ENCODE measurements around the gene NFU1.

NFU1 gene

GRCh38 chr2:69436938-69437750, at the start of gene NFU1:
Gene NFU1, minus strand, starts transcription at chr2:69437435. Its CDS starts 13 bp downstream, at chr2:69437422.
- DNase-seq: peak; percentile 79 to 81

DNA sequence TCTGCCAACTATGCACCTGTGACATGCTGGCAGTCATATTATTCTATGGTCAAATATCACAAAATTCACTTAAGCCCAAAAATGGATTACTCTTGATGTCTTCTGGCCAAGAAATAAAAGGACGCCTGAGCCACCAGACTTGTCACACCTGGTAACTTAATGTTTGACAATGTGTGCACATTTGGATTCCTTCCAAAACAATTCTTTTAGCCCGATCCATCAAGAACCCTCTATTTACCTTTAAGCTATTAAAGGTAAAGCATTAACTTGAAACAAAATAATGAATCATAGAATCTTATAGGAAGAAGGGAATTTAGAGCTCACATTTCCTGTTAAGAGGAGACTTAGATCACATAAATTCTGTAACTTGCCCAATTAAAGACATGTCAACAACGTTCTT, 46.5 kb upstream of the NFU1 start:
- DNase-seq: no peak

DNA sequence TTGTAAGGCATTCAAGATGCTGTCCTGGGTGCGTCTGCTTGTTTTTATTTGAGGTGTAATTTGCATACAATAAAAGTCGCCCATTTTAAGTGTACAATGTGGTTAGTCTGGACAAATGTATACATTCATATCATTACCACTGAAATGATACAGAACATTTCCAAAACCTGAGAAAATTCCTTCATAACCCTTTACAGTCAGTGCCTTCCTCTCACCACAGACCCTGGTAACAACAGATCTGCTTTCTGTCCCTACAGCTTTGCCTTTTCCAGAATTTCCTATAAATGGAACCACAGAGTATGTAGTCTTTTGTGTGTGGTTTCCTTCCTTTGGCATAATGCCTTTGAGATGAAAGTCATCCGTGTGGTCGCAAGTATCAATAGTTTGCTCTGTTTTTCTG, 45.8 kb upstream of the NFU1 start:
- DNase-seq: no peak

DNA sequence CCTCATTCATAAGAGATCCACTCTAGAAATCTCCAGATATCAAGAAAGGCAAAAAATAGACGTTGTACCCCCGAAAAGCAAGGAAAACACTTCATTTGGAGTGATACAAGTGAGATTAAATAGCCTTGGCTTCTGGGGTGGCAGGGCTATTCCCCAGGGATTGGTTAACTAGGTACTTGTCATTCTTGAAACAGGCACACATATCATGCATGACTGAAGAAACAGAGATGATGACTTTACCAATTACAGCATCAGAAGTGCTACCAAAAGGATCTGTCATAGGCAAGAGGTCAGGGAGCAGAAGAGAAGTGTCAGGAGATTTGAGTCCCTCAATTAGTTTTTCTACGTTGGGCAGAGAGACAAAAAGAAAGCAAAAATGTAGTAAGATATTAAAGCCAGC, 45.2 kb upstream of the NFU1 start:
- DNase-seq: no peak

DNA sequence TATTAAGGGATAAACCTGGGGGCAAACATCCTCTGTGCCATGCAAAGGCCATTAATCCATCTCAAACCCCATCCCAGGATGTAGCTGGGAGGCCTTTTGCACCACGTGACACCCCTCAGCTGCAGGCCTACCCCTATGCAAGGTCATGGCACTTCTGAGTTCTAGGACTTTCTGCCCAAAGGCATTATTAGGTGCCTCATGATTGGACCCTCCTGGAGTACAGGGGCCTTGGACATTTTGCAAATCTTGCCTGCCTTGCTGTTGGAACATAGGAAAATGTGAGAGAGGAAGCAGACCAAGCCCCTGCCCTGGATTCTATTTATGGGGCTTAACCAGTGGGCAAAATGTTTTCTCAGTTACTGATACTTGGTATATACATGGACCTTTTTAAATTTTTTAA, 44.2 kb upstream of the NFU1 start:
- DNase-seq: no peak

- no peak for DNase-seq
These were observed 40.4 kb upstream of the NFU1 start for GRCh38 chr2:69477627-69478026.

DNA sequence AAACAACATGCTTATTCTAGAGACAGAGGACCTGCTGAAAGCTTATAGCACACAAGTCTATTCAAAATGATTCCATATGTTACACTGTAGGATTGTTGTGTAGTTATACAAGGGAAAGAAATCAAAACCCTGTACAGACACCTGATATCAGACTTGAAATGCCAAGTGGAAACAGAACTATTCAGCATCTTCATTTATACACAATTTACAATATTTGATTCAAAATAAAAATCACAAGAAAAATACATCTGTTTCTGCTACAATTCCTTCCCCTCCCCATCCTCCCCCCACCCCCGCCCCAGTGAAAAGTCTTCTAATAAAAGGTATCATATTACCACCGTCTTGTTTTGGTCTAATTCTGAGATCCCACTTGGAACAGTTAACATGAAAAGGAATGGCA, 37.5 kb upstream of the NFU1 start:
- DNase-seq: no peak

GRCh38 chr2:69471793-69472192, 34.6 kb upstream of the NFU1 start:
- DNase-seq: no peak

DNA sequence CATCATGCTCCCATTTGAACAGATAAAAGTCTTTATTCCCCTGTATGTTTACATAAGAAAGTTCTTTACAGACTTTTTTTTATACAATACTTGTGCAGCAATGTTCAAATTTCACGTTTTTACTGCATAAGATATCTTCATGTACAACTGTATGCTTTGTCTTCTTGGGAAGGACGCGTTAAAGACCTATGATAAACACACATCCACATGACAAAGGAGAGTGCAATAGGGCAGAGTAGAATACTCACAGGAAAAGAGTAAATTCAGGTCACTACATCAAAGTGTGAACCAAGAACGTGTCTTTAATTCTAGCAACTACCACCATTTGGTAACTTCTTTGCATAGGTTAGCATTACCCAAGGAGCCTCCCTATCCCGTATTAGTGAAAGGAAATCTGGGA, 33.7 kb upstream of the NFU1 start:
- no peak for DNase-seq

GRCh38 chr2:69469784-69470183, 32.5 kb upstream of the NFU1 start:
- DNase-seq: no peak

GRCh38 chr2:69469375-69469774, 32.1 kb upstream of the NFU1 start:
- DNase-seq: no peak

DNA sequence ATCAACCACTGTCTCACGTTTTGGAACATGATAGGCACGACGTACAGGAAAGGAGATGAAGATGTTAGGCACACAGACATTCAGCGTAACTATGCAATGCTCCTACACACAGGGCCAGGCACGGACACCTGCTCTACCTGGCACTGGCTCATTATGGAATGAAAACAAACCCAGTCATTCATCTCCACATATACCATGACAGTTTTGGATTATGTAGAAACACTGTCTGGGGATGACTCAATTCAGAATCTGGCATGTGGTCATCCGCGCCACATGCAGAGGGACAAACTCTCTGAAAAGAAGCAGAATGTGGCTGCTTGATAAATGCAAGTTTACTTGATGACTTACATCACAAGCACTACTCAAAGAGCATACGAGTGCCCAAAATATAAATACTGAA, 29.5 kb upstream of the NFU1 start:
- no peak for DNase-seq

DNA sequence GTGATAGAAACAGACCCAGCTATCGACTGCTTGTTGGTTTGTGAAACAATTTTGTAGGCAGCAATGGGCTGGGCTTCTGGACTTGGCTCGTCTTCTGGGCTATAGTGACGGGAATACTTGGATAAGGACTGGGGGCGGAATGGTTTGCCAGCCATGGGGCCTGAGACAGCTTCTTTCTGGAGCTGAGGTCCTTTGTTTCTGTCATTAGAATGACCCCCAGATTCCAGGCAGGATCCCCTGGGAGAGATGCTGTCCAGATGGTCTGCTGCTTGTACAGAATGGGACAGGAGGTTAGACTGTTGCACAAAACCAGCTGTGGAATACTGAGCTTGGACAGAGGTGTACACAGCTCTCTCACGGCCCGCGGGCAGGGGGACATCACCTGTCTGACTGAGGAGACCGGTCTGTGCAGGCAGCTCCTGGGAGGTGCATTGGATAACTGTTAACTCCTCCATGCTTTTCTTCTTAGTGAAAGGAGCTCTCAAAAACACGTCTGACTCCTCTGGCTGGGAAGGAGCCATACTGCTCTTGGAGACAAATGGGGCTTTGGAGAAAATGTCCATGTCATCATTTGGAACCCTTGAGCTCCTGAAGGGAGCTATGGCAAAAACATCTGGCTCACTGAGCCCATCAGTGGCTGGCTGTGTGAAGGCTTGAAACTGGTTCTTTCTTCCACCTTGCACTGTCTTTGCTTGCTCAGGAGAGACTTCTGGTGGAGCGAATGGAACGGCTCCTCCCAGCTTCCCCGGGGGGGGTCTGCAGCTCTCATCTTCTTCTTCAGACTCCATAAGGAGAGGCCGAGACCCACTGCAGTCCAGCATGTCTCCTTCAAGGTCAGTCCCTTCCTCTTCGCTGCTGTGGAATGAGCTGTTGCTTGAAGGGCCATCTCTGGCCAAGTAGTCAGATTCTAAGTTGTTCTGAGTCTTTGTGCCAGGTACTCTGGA, 28.6 kb upstream of the NFU1 start:
- no peak for DNase-seq

DNA sequence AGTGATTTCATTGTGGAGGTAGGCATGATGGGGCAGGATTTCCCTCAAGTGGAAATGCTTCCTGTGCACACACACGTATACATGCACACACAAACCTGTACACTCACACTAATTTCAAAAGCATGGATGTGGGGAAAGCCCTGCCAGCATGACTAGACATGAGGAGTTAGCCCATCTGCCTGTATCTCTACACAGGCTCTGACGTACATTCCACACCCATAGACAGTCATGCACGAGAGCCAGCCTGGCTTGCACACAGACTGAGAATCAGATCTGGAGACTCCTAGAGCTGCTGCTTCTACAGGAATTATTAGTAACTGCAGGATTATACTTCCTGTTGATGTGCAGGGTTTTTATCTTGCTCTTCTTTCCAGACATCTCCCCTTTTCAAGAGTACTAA, 27.3 kb upstream of the NFU1 start:
- DNase-seq: no peak

DNA sequence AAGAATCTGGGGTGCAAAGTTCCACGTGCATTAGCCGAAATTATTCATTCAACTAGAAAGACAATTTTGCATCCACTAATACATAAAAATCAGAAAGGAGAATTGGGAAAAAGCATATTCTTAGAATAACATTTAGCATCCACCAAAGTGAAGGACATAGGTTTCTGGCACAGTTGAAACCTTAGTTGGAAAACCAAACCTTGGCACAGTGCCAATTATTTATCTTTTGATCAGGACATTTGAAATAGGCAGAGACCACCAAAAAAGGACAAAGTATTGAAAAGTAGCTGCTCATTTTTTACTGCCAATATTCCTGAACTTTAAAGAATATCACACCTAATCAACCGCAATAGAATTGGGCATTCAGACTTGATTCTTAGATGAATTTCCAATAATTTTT, 25.5 kb upstream of the NFU1 start:
- no peak for DNase-seq

DNA sequence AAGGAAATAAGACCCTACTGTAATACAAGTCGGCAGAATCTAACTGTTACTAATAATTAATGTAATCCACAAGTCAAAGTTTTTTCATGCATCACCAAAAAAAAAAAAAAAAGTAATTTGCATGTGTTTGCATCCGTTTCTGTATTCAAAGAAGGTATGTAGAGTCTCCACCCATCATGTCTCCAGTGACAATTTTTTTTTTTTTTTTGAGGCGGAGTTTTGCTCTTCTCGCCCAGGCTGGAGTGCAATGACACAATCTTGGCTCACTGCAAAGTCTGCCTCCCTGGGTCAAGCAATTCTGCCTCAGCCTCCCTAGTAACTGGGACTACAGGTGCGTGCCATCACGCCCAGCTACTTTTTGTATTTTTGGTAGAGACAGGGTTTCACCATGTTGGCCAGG, 24.2 kb upstream of the NFU1 start:
- DNase-seq: no peak

GRCh38 chr2:69459936-69460335, 22.7 kb upstream of the NFU1 start:
- DNase-seq: no peak

- no peak for DNase-seq
These were observed 19.8 kb upstream of the NFU1 start for GRCh38 chr2:69456950-69457445.

GRCh38 chr2:69456154-69456553, 18.9 kb upstream of the NFU1 start:
- DNase-seq: no peak

GRCh38 chr2:69454976-69455375, 17.7 kb upstream of the NFU1 start:
- DNase-seq: no peak

- DNase-seq: no peak
These were observed 16.4 kb upstream of the NFU1 start for GRCh38 chr2:69453475-69454129.

- peak; percentile 22 to 25 for DNase-seq
These were observed 15.5 kb upstream of the NFU1 start for GRCh38 chr2:69452687-69453086.

DNA sequence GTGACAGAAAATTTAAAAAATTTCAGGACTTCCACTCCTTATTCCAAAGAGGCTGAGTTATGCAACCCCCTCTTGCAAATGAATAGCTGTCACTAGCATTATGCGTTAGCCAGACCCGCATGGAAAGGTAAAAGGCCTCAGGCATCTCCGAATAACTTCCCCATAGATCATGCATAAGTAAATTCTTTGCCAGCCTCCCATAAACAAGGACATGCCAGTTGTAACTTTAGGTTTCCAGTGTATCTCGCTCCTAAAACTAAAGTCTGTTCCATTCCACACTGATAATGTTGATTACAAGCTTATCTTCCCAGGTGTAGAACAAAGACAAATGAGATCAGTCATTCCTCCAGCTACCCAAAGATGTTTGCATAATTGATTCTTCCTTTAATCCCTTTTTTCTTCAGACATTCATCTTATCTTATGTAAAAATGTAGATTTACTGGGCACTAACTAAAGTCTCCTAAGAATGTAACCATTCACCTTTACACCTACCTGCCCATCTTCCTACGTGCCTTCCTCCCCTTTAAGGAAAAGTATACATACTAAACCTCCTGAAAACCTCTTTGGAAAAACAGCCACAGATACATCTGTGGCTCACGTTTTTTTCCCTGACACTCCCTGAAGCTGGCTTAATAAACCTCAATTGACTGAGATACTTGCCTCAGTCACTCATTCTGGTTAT, 13.6 kb upstream of the NFU1 start:
- no peak for DNase-seq
